Measurements from ENCODE around the gene TINCR.

DNA sequence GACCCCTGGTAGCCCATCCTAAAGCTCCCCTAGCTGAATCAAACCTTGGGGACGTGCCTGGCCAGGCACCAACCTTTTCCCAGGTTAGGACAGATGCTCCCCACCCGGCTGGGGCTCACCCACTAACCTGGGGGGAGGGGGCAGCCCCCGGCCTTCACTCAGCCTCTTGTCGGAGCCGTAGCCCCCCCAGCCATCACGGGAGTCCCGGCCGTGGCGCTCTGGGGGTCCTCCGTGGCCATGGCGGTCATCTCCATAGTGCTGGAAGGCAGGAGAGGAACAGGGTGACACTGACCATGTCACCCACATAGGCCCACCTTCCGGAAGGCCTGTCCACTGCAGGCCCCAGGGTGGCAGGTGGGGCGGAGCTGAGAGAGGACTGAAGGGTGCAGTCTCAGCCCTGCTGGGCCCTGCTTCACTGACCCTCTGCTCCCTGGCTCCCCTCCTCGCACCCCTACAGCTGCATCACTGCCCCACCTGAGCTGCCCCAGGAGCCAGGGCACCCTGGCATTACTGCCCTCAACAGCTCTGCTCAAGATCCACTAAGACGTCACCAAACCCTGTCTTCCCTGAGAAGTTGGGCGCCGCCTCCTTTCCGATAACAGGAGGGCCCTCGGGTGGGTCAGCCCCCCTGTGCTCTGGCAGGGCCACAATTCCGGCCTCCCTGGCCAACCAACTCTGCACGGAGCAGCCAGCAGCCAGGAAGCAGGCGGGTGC, 22.6 kb upstream of the TINCR start:
- TF ChIP-seq, protein P1, sequence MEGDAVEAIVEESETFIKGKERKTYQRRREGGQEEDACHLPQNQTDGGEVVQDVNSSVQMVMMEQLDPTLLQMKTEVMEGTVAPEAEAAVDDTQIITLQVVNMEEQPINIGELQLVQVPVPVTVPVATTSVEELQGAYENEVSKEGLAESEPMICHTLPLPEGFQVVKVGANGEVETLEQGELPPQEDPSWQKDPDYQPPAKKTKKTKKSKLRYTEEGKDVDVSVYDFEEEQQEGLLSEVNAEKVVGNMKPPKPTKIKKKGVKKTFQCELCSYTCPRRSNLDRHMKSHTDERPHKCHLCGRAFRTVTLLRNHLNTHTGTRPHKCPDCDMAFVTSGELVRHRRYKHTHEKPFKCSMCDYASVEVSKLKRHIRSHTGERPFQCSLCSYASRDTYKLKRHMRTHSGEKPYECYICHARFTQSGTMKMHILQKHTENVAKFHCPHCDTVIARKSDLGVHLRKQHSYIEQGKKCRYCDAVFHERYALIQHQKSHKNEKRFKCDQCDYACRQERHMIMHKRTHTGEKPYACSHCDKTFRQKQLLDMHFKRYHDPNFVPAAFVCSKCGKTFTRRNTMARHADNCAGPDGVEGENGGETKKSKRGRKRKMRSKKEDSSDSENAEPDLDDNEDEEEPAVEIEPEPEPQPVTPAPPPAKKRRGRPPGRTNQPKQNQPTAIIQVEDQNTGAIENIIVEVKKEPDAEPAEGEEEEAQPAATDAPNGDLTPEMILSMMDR (IDR thresholded peaks at IDR 0.05; ENCODE audit: low read depth, low read length, poor library complexity, severe bottlenecking), result no peak
- no peak for TF ChIP-seq EZH2phosphoT487 (IDR thresholded peaks at IDR 0.05; ENCODE audit: borderline replicate concordance, low read length)

All from DOHH2 (cell line).